ENCODE data around the gene KLHL12. TPM values are rescaled to one million over a fixed set of nuclear protein-coding genes. Genes with fewer than 3 reads are reported as not detected.
"Not testable (repeated sequence)": the region's sequence is repeated elsewhere in the genome, so short reads cannot be mapped to it uniquely, and the experiment has no call there.

Gene KLHL12
- total RNA-seq, 1 experiment from 2014 or later = 35.4 TPM

DNA sequence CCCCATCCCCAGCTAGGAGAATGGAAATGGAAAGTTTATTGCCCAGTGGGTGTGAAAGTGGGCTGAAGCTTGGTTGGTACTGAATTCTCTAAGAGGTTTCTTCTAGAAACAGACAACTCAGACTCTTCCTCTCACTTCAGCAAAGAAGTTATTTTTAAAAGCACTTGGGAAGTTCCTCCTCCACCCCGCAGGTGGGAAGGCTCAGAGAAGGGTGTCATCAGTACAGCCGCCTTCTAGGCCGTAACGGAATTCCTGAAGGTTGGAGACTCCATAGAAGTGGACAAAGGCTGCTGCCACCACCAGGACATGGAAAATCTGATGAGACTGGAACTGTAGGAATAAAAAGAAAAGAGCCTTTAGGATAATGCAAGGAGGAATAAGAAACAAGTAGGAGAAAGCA lies 14.3 kb upstream of the KLHL12 start:
- BruUV-seq (replicated peaks) = no TSS peak
- Mint-ChIP-seq H3K27ac (ENCODE audit: unreplicated experiment) (no peak overlapping the region), H3K4me1 (ENCODE audit: low read depth, unreplicated experiment) (no peaks in the 10 kb centered on the region), H3K9me3 (ENCODE audit: low read depth, unreplicated experiment) (no peaks in the 10 kb centered on the region), H3K27me3 (ENCODE audit: unreplicated experiment) (no peaks in the 10 kb centered on the region), H3K4me3 (ENCODE audit: low read depth, unreplicated experiment) (no peak overlapping the region), H3K36me3 (ENCODE audit: insufficient read depth, unreplicated experiment) (peaks cover 24% of the 10 kb centered on the region)
- DNase-seq = no peak
- TF ChIP-seq CTCF (IDR thresholded peaks at IDR 0.05; ENCODE audit: unreplicated experiment) = no peak
- CTCF ChIA-PET = no interaction called here
- intact Hi-C loops (cut with micrococcal nuclease; ENCODE audit: unreplicated experiment) = no loop called here

DNA sequence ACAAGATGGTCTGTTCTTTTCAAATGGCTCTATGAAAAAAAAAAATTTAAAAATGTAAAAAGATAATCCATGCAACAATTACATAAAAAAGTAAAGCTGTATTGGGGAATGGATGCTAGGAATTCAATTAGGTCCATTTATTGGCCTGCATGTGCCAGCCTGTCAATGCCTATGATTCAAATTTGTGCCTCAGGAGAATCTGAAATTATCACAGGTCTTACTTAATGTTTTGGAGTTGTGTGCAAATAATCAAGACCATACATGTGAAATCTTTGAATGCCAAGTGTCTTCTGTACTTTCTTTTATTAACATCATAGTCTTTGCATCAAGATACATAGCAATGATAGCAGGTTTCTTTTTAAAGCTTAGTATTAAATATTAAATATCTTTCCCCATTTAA lies 13.5 kb upstream of the KLHL12 start:
- BruUV-seq (replicated peaks) = no TSS peak
- no peak overlapping the region for H3K4me3 Mint-ChIP-seq (ENCODE audit: low read depth, unreplicated experiment)
- no peaks in the 10 kb centered on the region for H3K4me1 Mint-ChIP-seq (ENCODE audit: low read depth, unreplicated experiment)
- intact Hi-C loops (cut with micrococcal nuclease; ENCODE audit: unreplicated experiment) = no loop called here
- TF ChIP-seq CTCF (IDR thresholded peaks at IDR 0.05; ENCODE audit: unreplicated experiment) = no peak
- DNase-seq = no peak
- CTCF ChIA-PET = interaction anchor here (0.7 kb wide), 1 partner anchor 64 kb away, joined by 3 read pairs; no protein-coding TSS in a partner anchor
- H3K9me3 Mint-ChIP-seq (ENCODE audit: low read depth, unreplicated experiment) = no peaks in the 10 kb centered on the region
- H3K27me3 Mint-ChIP-seq (ENCODE audit: unreplicated experiment) = no peaks in the 10 kb centered on the region
- peaks cover 21% of the 10 kb centered on the region for H3K36me3 Mint-ChIP-seq (ENCODE audit: insufficient read depth, unreplicated experiment)
- H3K27ac Mint-ChIP-seq (ENCODE audit: unreplicated experiment) = no peak overlapping the region

GRCh38 chr1:202938287-202938925 lies 11.4 kb upstream of the KLHL12 start:
- H3K27me3 Mint-ChIP-seq (ENCODE audit: unreplicated experiment) = peaks cover 17% of the 10 kb centered on the region
- TF ChIP-seq CTCF (IDR thresholded peaks at IDR 0.05; ENCODE audit: unreplicated experiment) = no peak
- H3K27ac Mint-ChIP-seq (ENCODE audit: unreplicated experiment) = no peak overlapping the region
- H3K9me3 Mint-ChIP-seq (ENCODE audit: low read depth, unreplicated experiment) = no peaks in the 10 kb centered on the region
- BruUV-seq (replicated peaks) = no TSS peak
- peaks cover 12% of the 10 kb centered on the region for H3K36me3 Mint-ChIP-seq (ENCODE audit: insufficient read depth, unreplicated experiment)
- DNase-seq = no peak
- H3K4me1 Mint-ChIP-seq (ENCODE audit: low read depth, unreplicated experiment) = no peaks in the 10 kb centered on the region
- CTCF ChIA-PET = no interaction called here
- H3K4me3 Mint-ChIP-seq (ENCODE audit: low read depth, unreplicated experiment) = no peak overlapping the region
- intact Hi-C loops (cut with micrococcal nuclease; ENCODE audit: unreplicated experiment) = no loop called here

DNA sequence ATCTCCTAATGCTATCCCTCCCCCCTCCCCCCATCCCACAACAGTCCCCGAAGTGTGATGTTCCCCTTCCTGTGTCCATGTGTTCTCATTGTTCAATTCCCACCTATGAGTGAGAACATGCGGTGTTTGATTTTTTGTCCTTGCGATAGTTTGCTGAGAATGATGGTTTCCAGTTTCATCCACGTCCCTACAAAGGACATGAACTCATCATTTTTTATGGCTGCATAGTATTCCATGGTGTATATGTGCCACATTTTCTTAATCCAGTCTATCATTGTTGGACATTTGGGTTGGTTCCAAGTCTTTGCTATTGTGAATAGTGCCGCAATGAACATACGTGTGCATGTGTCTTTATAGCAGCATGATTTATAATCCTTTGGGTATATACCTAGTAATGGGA lies 9.4 kb upstream of the KLHL12 start:
- DNase-seq; H3K9me3 Mint-ChIP-seq (ENCODE audit: low read depth, unreplicated experiment); intact Hi-C loops (cut with micrococcal nuclease; ENCODE audit: unreplicated experiment); H3K27ac Mint-ChIP-seq (ENCODE audit: unreplicated experiment); H3K4me1 Mint-ChIP-seq (ENCODE audit: low read depth, unreplicated experiment); CTCF ChIA-PET; H3K36me3 Mint-ChIP-seq (ENCODE audit: insufficient read depth, unreplicated experiment); H3K4me3 Mint-ChIP-seq (ENCODE audit: low read depth, unreplicated experiment); BruUV-seq (replicated peaks): not testable (repeated sequence)
- peaks cover 19% of the 10 kb centered on the region for H3K27me3 Mint-ChIP-seq (ENCODE audit: unreplicated experiment)

GRCh38 chr1:202935844-202936243 lies 8.8 kb upstream of the KLHL12 start:
- DNase-seq = no peak
- Mint-ChIP-seq H3K27me3 (ENCODE audit: unreplicated experiment) (peaks cover 19% of the 10 kb centered on the region), H3K4me3 (ENCODE audit: low read depth, unreplicated experiment) (no peak overlapping the region), H3K36me3 (ENCODE audit: insufficient read depth, unreplicated experiment) (no peaks in the 10 kb centered on the region), H3K4me1 (ENCODE audit: low read depth, unreplicated experiment) (no peaks in the 10 kb centered on the region), H3K9me3 (ENCODE audit: low read depth, unreplicated experiment) (peaks cover 3% of the 10 kb centered on the region), H3K27ac (ENCODE audit: unreplicated experiment) (no peak overlapping the region)
- intact Hi-C loops (cut with micrococcal nuclease; ENCODE audit: unreplicated experiment) = no loop called here
- no TSS peak for BruUV-seq (replicated peaks)
- CTCF ChIA-PET = interaction anchor here (0.7 kb wide), 2 partner anchors 18 to 365 kb away, joined by 4 to 5 read pairs; no protein-coding TSS in a partner anchor
- TF ChIP-seq CTCF (IDR thresholded peaks at IDR 0.05; ENCODE audit: unreplicated experiment) = no peak

All from Calu3 (cell line).